Heart right ventricle (tissue), 16 donors: Measurements from ENCODE around the gene SLC22A13. TPM values are rescaled to one million over a fixed set of nuclear protein-coding genes. Genes with fewer than 3 reads are reported as not detected.
A peak's percentile ranks its signal among the peaks of the same experiment; 100 is the strongest.

Experiments used
- ATAC-seq, 8 donors: fragments of 200-7000 bp; cut with Tn5 transposase; one replicate each; pipeline ENCODE4 v1.9.1; 2020; ENCODE audit warnings: mild to moderate bottlenecking in 8 of 8, moderate library complexity in 8 of 8, moderate number of reproducible peaks in 1 of 8
- DNase-seq, 2 donors: peaks; one replicate each; pipeline ENCODE4 v3.0.0-alpha.2; 2020
- H3K27ac ChIP-seq, 10 donors: fragments of 200-600 bp; sonication (generic) in 2 of 10; one replicate each; pipeline versions ENCODE4 v1.5.0 to v1.8.0; 2020 to 2022; ENCODE audit warnings: mild to moderate bottlenecking in 3 of 10
- H3K27me3 ChIP-seq, 7 donors: fragments of 200-600 bp; one replicate each; pipeline ENCODE4 v1.8.0; 2021 to 2022; ENCODE audit warnings: mild to moderate bottlenecking in 2 of 7
- H3K36me3 ChIP-seq, 9 donors: fragments of 200-600 bp; sonication (generic) in 1 of 9; one replicate each; pipeline versions ENCODE4 v1.5.0 to v1.8.0; 2020 to 2022; ENCODE audit warnings: mild to moderate bottlenecking in 2 of 9
- H3K4me1 ChIP-seq, 9 donors: fragments of 200-600 bp; sonication (generic) in 1 of 9; one replicate each; pipeline versions ENCODE4 v1.5.0 to v1.8.0; 2020 to 2022; ENCODE audit warnings: mild to moderate bottlenecking in 4 of 9
- H3K4me3 ChIP-seq, 10 donors: fragments of 200-600 bp; sonication (generic) in 2 of 10; one replicate each; pipeline versions ENCODE4 v1.5.0 to v1.8.0; 2020 to 2022; ENCODE audit warnings: mild to moderate bottlenecking in 7 of 10, moderate library complexity in 2 of 10
- H3K9me3 ChIP-seq, 11 donors: fragments of 200-600 bp in 10 of 11; sonication (generic) in 2 of 11; one replicate each; pipeline versions ENCODE4 v1.5.0 to v1.8.0; 2013 to 2022; ENCODE audit warnings: mild to moderate bottlenecking in 2 of 11, control low read depth in 1 of 11, moderate library complexity in 1 of 11
- CTCF ChIP-seq, 9 donors: fragments of 200-600 bp; sonication (generic) in 2 of 9; IDR thresholded peaks; one replicate each; pipeline versions ENCODE4 v1.5.0 to v1.8.0; 2021 to 2022; ENCODE audit warnings: antibody characterized with exemption in 9 of 9, mild to moderate bottlenecking in 5 of 9, moderate library complexity in 1 of 9
- WGBS, 2 donors: extraction: QIAGEN DNeasy Blood & Tissue Kit; methylation state at CpG; one replicate each; pipeline ENCODE4 v1.1.7; 2013; ENCODE audit warnings: inconsistent platforms in 1 of 2; 5-methylcytosine and 5-hydroxymethylcytosine counted together
- intact Hi-C, 10 donors: fragments of 100-400 bp; cut with DNase I; formaldehyde crosslinking; loops; one replicate each; pipeline versions ENCODE4 v1.11.1 to v1.14.2; 2022
- polyA plus RNA-seq, 2 donors: library from polyadenylated mRNA; stranded (reverse); fragments of 200-250 nt; gene quantifications; one replicate each; pipeline ENCODE4 v1.2.3, GENCODE V29; 2013
- total RNA-seq, 10 donors: library from RNA; stranded (reverse); fragmentation: NEBNext Ultra II Directional in 3 of 10; extraction: Animal tissue kit (Norgen Biotek cat#: 25700) in 3 of 10; gene quantifications; one replicate each; pipeline versions ENCODE4 v1.2.1 to v1.2.4, GENCODE V29; 2021 to 2023
- donor health status: Arrhythmogenic right ventricular cardiomyopathy.
- donor health status: ischemic (EF 13 %, LVEDD 7.1; RV severe dilation, severe dysfunction).
- donor health status: healthy with polysubstance abuse.
- donor health status: DM: no; HTN: yes; CAD: no.
- donor health status: DM: no; HTN: no; CAD: no.
- donor health status: ischemic (EF 25% LVEDD 6.9; RV normal size, moderate dysfunction).
- donor health status: ischemic (EF 25% LVEDD 5.7; RV mildly dilated, moderate dysfunction).
- donor health status: healthy.
- donor health status: DM: yes; HTN: yes; CAD: no.
- donor health status: Ischemic cardiomyopathy.
- donor health status: ischemic (EF 35%, LVEDD 5.7; RV mildly dilated, moderate dysfunction).
- donor health status: nonischemic (EF 11% LVEDD 7.7; RV severe dilation, severe dysfunction).
- donor health status: DM: yes; HTN: yes; CAD: no.
- donor health status: PGD.
- donor health status: ischemic (EF 29% LVEDD 5.4; RV normal size, mild dysfunction).
- donor health status: nonischemic (EF 23%, LVEDD 6.1; RV moderate dilation, normal function).

Gene SLC22A13
- total and polyA plus RNA-seq, 12 donors, result 0.03 to 0.49 (median 0.25) TPM; not detected in 4

GRCh38 chr3:38297537-38297936 lies 31.9 kb downstream of the SLC22A13 start:
- H3K27me3 ChIP-seq, result no peaks in the 10 kb centered on the region
- TF ChIP-seq CTCF (IDR thresholded peaks at IDR 0.05), result no peak
- H3K36me3 ChIP-seq, result no peaks in the 10 kb centered on the region
- H3K4me3 ChIP-seq, result no peak overlapping the region
- no peaks in the 10 kb centered on the region for H3K4me1 ChIP-seq
- peaks cover 0 to 8% (median 0%) of the 10 kb centered on the region in 11 donors for H3K9me3 ChIP-seq
- ATAC-seq (no peak), DNase-seq (no peak)
- no peak overlapping the region for H3K27ac ChIP-seq
- intact Hi-C loops, result no loop called here

GRCh38 chr3:38297947-38298711 lies 32.5 kb downstream of the SLC22A13 start:
- TF ChIP-seq CTCF (IDR thresholded peaks at IDR 0.05), result peak in 6 of 9 donors; percentile 5 to 44 (median 10)
- no peak for ATAC-seq
- no peaks in the 10 kb centered on the region for H3K27me3 ChIP-seq
- no peaks in the 10 kb centered on the region for H3K36me3 ChIP-seq
- no peak overlapping the region for H3K27ac ChIP-seq
- no peak for DNase-seq
- 83 to 85% methylated on average over 5 of the region's 5 CpGs for WGBS, 2 donors
- peaks cover 0 to 8% (median 0%) of the 10 kb centered on the region in 11 donors for H3K9me3 ChIP-seq
- no peaks in the 10 kb centered on the region for H3K4me1 ChIP-seq
- no peak overlapping the region for H3K4me3 ChIP-seq
- intact Hi-C loops, result no loop called here

GRCh38 chr3:38306941-38307340 lies 41.3 kb downstream of the SLC22A13 start:
- TF ChIP-seq CTCF (IDR thresholded peaks at IDR 0.05), result no peak
- Histone ChIP-seq H3K4me3 (no peak overlapping the region), H3K4me1 (peaks cover 0 to 10% (median 0%) of the 10 kb centered on the region in 9 donors), H3K36me3 (no peaks in the 10 kb centered on the region), H3K27ac (no peak overlapping the region), H3K27me3 (peaks cover 0 to 5% (median 0%) of the 10 kb centered on the region in 7 donors), H3K9me3 (no peaks in the 10 kb centered on the region)
- 83 to 91% methylated on average over 5 of the region's 5 CpGs for WGBS, 2 donors
- no peak for ATAC-seq
- intact Hi-C loops, result no loop called here
- no peak for DNase-seq

GRCh38 chr3:38307599-38307998 lies 42.0 kb downstream of the SLC22A13 start:
- intact Hi-C loops, result no loop called here
- Histone ChIP-seq H3K36me3 (no peaks in the 10 kb centered on the region), H3K9me3 (no peaks in the 10 kb centered on the region), H3K4me3 (no peak overlapping the region), H3K27ac (no peak overlapping the region), H3K4me1 (peaks cover 0 to 10% (median 0%) of the 10 kb centered on the region in 9 donors), H3K27me3 (peaks cover 0 to 5% (median 0%) of the 10 kb centered on the region in 7 donors)
- TF ChIP-seq CTCF (IDR thresholded peaks at IDR 0.05), result no peak
- DNase-seq, result no peak
- WGBS, 2 donors, result 90 to 91% methylated on average over 12 of the region's 12 CpGs
- no peak for ATAC-seq
